ENCODE results near the gene CNTNAP2.

Gene CNTNAP2

GRCh38 chr7:147510201-147510542 is 1393.6 kb downstream of the CNTNAP2 start:
- TF ChIP-seq, protein P1, sequence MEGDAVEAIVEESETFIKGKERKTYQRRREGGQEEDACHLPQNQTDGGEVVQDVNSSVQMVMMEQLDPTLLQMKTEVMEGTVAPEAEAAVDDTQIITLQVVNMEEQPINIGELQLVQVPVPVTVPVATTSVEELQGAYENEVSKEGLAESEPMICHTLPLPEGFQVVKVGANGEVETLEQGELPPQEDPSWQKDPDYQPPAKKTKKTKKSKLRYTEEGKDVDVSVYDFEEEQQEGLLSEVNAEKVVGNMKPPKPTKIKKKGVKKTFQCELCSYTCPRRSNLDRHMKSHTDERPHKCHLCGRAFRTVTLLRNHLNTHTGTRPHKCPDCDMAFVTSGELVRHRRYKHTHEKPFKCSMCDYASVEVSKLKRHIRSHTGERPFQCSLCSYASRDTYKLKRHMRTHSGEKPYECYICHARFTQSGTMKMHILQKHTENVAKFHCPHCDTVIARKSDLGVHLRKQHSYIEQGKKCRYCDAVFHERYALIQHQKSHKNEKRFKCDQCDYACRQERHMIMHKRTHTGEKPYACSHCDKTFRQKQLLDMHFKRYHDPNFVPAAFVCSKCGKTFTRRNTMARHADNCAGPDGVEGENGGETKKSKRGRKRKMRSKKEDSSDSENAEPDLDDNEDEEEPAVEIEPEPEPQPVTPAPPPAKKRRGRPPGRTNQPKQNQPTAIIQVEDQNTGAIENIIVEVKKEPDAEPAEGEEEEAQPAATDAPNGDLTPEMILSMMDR (IDR thresholded peaks at IDR 0.05; ENCODE audit: low read depth, low read length), result no peak
- DNase-seq, result no peak
- no peak overlapping the region for H3K4me3 ChIP-seq (ENCODE audit: low read depth, low read length)

DNA sequence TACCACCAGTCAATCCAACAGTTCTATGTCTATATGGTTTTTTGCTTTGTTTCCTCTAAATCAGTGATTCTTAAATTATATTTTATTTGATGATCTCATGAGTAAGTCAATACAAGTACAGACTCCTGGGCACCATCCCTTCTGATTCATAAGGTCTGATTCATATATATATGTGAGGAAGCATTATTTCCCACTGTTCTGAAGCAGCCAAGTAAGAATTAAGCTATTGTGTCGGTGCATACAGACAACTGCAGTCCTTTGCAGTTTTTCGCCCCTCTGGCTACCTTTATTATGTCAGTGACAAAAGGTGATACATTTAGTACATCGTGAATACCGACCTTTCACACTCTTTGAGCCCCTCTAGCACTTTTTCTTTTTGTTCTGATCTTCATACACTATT is 1394.3 kb downstream of the CNTNAP2 start:
- no peaks in the 10 kb centered on the region for H3K9me3 ChIP-seq
- H3K36me3 ChIP-seq, result no peaks in the 10 kb centered on the region
- no peak overlapping the region for H3K4me3 ChIP-seq (ENCODE audit: low read depth, low read length)
- no peak for DNase-seq
- H3K4me1 ChIP-seq, result no peaks in the 10 kb centered on the region
- TF ChIP-seq, protein P1 (IDR thresholded peaks at IDR 0.05; ENCODE audit: low read depth, low read length), result no peak
- H3K27me3 ChIP-seq, result no peaks in the 10 kb centered on the region

More at GRCh38 chr7:147510201-147510542, 1393.6 kb downstream of the CNTNAP2 start:
- Histone ChIP-seq H3K4me1 (no peaks in the 10 kb centered on the region), H3K36me3 (no peaks in the 10 kb centered on the region), H3K27me3 (no peaks in the 10 kb centered on the region), H3K9me3 (no peaks in the 10 kb centered on the region)

- Histone ChIP-seq H3K4me1 (no peaks in the 10 kb centered on the region), H3K27me3 (no peaks in the 10 kb centered on the region), H3K36me3 (no peaks in the 10 kb centered on the region), H3K9me3 (no peaks in the 10 kb centered on the region; the same call in 1 of the 2 replicates), H3K4me3 (ENCODE audit: low read depth, low read length) (no peak overlapping the region)
- TF ChIP-seq, protein P1 (IDR thresholded peaks at IDR 0.05; ENCODE audit: low read depth, low read length), result no peak
- no peak for DNase-seq
Measured at GRCh38 chr7:147513451-147513850, 1396.8 kb downstream of the CNTNAP2 start.

DNA sequence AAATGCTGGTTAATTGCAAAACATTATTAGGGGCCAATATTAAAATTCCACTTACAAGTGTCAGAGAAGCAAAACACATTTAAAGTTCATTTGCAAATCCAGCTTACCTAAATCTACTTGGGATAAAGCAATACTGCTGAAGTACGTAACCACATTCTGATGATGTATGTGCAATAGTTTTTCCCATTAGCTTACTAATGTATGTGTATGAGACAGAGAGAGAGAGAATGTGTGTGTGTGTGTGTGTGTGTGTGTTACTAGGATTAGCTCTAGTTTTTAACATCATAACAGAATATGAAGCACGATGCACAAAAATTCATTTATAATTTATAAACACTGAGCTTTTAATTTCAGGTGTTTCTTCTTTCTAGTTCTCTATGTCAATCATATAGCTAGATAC is 1399.8 kb downstream of the CNTNAP2 start:
- TF ChIP-seq, protein P1 (IDR thresholded peaks at IDR 0.05; ENCODE audit: low read depth, low read length), result no peak
- DNase-seq, result no peak

GRCh38 chr7:147519062-147519461 is 1402.5 kb downstream of the CNTNAP2 start:
- Histone ChIP-seq H3K4me1 (no peaks in the 10 kb centered on the region), H3K9me3 (no peaks in the 10 kb centered on the region; the same call in 1 of the 2 replicates), H3K27me3 (no peaks in the 10 kb centered on the region), H3K4me3 (ENCODE audit: low read depth, low read length) (no peak overlapping the region), H3K36me3 (no peaks in the 10 kb centered on the region)
- DNase-seq, result no peak
- TF ChIP-seq, protein P1 (IDR thresholded peaks at IDR 0.05; ENCODE audit: low read depth, low read length), result no peak

More for the DNA sequence above, 1399.8 kb downstream of the CNTNAP2 start:
- H3K4me3 ChIP-seq (ENCODE audit: low read depth, low read length), result no peak overlapping the region
- H3K27me3 ChIP-seq, result no peaks in the 10 kb centered on the region
- H3K9me3 ChIP-seq, result no peaks in the 10 kb centered on the region; the same call in 1 of the 2 replicates
- H3K36me3 ChIP-seq, result no peaks in the 10 kb centered on the region
- no peaks in the 10 kb centered on the region for H3K4me1 ChIP-seq

GRCh38 chr7:147523056-147523455 is 1406.5 kb downstream of the CNTNAP2 start:
- no peaks in the 10 kb centered on the region for H3K27me3 ChIP-seq
- no peak for DNase-seq
- TF ChIP-seq, protein P1 (IDR thresholded peaks at IDR 0.05; ENCODE audit: low read depth, low read length), result no peak

More at GRCh38 chr7:147523056-147523455, 1406.5 kb downstream of the CNTNAP2 start:
- Histone ChIP-seq H3K9me3 (no peaks in the 10 kb centered on the region; the same call in 1 of the 2 replicates), H3K36me3 (no peaks in the 10 kb centered on the region), H3K4me1 (no peaks in the 10 kb centered on the region), H3K4me3 (ENCODE audit: low read depth, low read length) (no peak overlapping the region)
